ENCODE measurements around the gene SULT4A1. TPM values are rescaled to one million over a fixed set of nuclear protein-coding genes. Genes with fewer than 3 reads are reported as not detected.

The SULT4A1 gene
- total RNA-seq, 1 experiment from 2014 or later, result 0.15 TPM

DNA sequence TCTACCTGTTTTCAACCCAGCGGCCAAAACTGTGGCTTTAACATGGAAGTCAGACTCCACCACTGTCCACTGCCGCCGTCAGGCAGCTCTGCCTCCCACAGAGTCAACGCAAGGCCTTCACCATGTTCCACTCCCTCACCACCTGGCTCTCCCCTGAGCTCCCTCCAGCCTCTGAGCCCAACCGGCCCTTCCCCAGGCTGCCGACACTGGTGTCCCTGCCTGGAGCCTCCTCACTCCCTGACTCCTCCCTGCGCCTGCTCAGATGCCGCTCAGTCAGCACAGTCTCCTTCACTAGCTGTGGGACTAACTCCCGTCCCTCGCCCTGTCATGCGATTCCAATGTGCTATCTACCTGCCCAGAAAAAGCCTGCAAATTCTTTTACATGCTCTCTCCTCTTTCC lies 16.3 kb downstream of the SULT4A1 start:
- Histone ChIP-seq H3K4me1 (ENCODE audit: insufficient read depth, low read length, poor library complexity, severe bottlenecking) (no peaks in the 10 kb centered on the region), H3K4me3 (ENCODE audit: low read depth, low read length, poor library complexity, severe bottlenecking) (no peak overlapping the region), H3K36me3 (ENCODE audit: insufficient read depth, low read length, poor library complexity, severe bottlenecking) (no peaks in the 10 kb centered on the region), H3K27me3 (replicated peaks; ENCODE audit: insufficient read depth, low read depth, low read length, poor library complexity) (peaks cover 19% of the 10 kb centered on the region), H3K27ac (ENCODE audit: low read depth, low read length, poor library complexity, severe bottlenecking) (no peak overlapping the region), H3K9me3 (ENCODE audit: low read depth, low read length, poor library complexity, severe bottlenecking) (no peaks in the 10 kb centered on the region)
- no TSS peak for BruUV-seq (replicated peaks)
- TF ChIP-seq EZH2 (IDR thresholded peaks at IDR 0.05; ENCODE audit: borderline replicate concordance, low read depth, low read length, poor library complexity, severe bottlenecking), result no peak
- TF ChIP-seq, protein P1, sequence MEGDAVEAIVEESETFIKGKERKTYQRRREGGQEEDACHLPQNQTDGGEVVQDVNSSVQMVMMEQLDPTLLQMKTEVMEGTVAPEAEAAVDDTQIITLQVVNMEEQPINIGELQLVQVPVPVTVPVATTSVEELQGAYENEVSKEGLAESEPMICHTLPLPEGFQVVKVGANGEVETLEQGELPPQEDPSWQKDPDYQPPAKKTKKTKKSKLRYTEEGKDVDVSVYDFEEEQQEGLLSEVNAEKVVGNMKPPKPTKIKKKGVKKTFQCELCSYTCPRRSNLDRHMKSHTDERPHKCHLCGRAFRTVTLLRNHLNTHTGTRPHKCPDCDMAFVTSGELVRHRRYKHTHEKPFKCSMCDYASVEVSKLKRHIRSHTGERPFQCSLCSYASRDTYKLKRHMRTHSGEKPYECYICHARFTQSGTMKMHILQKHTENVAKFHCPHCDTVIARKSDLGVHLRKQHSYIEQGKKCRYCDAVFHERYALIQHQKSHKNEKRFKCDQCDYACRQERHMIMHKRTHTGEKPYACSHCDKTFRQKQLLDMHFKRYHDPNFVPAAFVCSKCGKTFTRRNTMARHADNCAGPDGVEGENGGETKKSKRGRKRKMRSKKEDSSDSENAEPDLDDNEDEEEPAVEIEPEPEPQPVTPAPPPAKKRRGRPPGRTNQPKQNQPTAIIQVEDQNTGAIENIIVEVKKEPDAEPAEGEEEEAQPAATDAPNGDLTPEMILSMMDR (conservative IDR thresholded peaks at IDR 0.05; ENCODE audit: low read depth, low read length), result no peak
- POLR2A ChIA-PET (ENCODE audit: low non-redundant PET), result no interaction called here
- DNase-seq (ENCODE audit: low spot score), result no peak
- CTCF ChIA-PET, result no interaction called here
- intact Hi-C loops (cut with micrococcal nuclease; ENCODE audit: unreplicated experiment), result no loop called here

DNA sequence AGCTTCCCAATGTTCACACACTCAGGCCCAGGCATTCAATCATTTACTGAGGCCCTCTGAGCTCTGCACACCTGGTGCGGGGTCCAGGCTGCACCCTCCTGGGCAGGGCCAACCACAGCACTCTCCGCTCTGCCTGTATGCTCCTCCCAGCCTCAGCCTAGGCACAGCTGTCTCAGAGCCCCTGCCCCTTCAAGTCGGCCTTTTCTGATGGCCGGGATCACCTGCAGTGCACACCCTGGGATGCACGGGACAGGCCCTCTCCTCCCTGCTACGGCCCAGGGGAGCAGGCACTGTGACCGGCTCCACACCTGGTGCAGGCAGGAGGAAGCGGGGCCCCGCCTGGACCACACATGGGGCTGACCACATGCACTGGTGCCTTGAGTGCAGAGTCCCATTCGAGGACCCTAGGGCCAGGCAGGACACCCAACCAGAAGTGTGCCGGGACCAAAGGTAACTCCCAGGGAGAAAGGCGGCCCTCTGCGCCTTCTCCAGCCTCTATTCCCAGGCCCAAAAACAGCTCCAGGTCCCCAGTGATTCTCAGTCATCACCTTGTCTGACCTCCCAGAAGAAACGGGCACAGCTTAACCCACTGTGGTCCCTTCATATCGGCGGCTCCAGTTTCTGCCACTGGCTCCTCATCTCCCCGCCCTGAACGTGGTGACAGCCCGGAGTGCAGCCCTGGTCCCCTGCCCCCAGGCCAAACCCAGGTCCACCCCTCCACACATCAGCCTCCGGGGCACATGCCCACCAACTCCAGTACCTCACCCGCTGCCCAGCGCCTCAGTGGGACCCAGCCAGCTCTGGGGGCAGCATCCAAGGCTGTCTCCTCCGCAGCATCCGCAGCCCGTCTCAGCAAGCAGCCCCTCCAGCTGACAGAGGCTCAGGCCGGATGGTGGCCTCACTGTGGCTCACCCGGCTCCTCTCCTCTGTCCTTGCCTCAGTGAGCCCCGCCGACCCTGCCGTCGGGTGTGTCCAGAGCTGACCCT lies 17.5 kb downstream of the SULT4A1 start:
- H3K4me3 ChIP-seq (ENCODE audit: low read depth, low read length, poor library complexity, severe bottlenecking), result no peak overlapping the region
- no peaks in the 10 kb centered on the region for H3K9me3 ChIP-seq (ENCODE audit: low read depth, low read length, poor library complexity, severe bottlenecking)
- H3K4me1 ChIP-seq (ENCODE audit: insufficient read depth, low read length, poor library complexity, severe bottlenecking), result no peaks in the 10 kb centered on the region
- ChIA-PET CTCF (no interaction called here), POLR2A (ENCODE audit: low non-redundant PET) (no interaction called here)
- DNase-seq (ENCODE audit: low spot score), result no peak
- intact Hi-C loops (cut with micrococcal nuclease; ENCODE audit: unreplicated experiment), result no loop called here
- no peaks in the 10 kb centered on the region for H3K36me3 ChIP-seq (ENCODE audit: insufficient read depth, low read length, poor library complexity, severe bottlenecking)
- H3K27me3 ChIP-seq (replicated peaks; ENCODE audit: insufficient read depth, low read depth, low read length, poor library complexity), result peaks cover 7% of the 10 kb centered on the region
- TF ChIP-seq, protein P1 (conservative IDR thresholded peaks at IDR 0.05; ENCODE audit: low read depth, low read length), result no peak
- no peak for TF ChIP-seq EZH2 (IDR thresholded peaks at IDR 0.05; ENCODE audit: borderline replicate concordance, low read depth, low read length, poor library complexity, severe bottlenecking)
- BruUV-seq (replicated peaks), result no TSS peak
- no peak overlapping the region for H3K27ac ChIP-seq (ENCODE audit: low read depth, low read length, poor library complexity, severe bottlenecking)

DNA sequence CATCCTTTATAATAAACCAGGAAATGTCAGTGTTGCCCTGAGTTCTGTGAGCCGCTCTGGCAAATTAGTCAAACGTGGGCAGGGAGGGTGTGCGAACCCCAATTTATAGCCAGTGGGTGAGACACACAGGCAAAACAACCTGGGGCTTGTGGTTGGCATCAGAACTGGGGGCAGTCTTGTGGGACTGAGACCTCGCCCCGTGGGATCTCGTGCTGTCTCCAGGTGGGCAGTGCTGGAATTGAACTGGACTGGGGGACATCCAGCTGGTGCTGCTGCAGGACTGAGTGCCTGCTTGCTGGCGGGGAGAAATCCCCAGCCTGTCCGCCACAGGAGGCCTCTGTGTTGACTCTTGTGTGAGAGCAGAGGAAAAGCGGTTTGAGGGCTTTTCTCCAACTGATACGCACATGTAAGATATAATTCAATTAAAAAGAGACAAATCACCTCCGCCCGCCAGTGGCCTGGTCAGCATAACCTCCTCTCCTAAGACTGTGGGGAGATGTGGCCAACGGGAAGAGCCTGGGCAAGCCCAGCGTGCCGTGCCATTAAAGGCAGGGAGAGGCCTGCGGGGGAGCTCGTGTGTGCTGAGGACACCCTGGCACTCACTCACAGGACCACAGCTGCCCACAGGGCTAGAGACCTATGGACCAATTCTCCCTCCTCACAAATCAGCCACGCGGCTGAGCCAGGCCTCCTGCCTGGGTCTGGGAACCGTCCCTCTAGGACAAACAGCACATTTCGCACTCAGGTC lies 18.4 kb downstream of the SULT4A1 start:
- intact Hi-C loops (cut with micrococcal nuclease; ENCODE audit: unreplicated experiment), result no loop called here
- H3K27ac ChIP-seq (ENCODE audit: low read depth, low read length, poor library complexity, severe bottlenecking), result no peak overlapping the region
- H3K4me1 ChIP-seq (ENCODE audit: insufficient read depth, low read length, poor library complexity, severe bottlenecking), result no peaks in the 10 kb centered on the region
- H3K4me3 ChIP-seq (ENCODE audit: low read depth, low read length, poor library complexity, severe bottlenecking), result no peak overlapping the region
- no TSS peak for BruUV-seq (replicated peaks)
- ChIA-PET CTCF (no interaction called here), POLR2A (ENCODE audit: low non-redundant PET) (no interaction called here)
- no peak for DNase-seq (ENCODE audit: low spot score)
- no peaks in the 10 kb centered on the region for H3K9me3 ChIP-seq (ENCODE audit: low read depth, low read length, poor library complexity, severe bottlenecking)
- no peaks in the 10 kb centered on the region for H3K27me3 ChIP-seq (replicated peaks; ENCODE audit: insufficient read depth, low read depth, low read length, poor library complexity)
- no peaks in the 10 kb centered on the region for H3K36me3 ChIP-seq (ENCODE audit: insufficient read depth, low read length, poor library complexity, severe bottlenecking)
- no peak for TF ChIP-seq EZH2 (IDR thresholded peaks at IDR 0.05; ENCODE audit: borderline replicate concordance, low read depth, low read length, poor library complexity, severe bottlenecking)
- TF ChIP-seq, protein P1 (conservative IDR thresholded peaks at IDR 0.05; ENCODE audit: low read depth, low read length), result no peak
